ENCODE results near the gene PERM1.
"Not testable (repeated sequence)": the region's sequence is repeated elsewhere in the genome, so short reads cannot be mapped to it uniquely, and the experiment has no call there.

Gene PERM1

GRCh38 chr1:981491-981954, 370 bp downstream of the PERM1 start:
- DNase-seq = no peak
- in situ Hi-C loops (cut with MboI; ENCODE audit: low pct_unique_long_range_greater_than_20kb, low sequenced_read_pairs) = no loop called here

GRCh38 chr1:980602-981395, 1.1 kb downstream of the PERM1 start:
- DNase-seq = no peak
- in situ Hi-C loops (cut with MboI; ENCODE audit: low pct_unique_long_range_greater_than_20kb, low sequenced_read_pairs) = no loop called here

GRCh38 chr1:980137-980571, 1.7 kb downstream of the PERM1 start:
- DNase-seq = no peak
- in situ Hi-C loops (cut with MboI; ENCODE audit: low pct_unique_long_range_greater_than_20kb, low sequenced_read_pairs) = no loop called here

GRCh38 chr1:979744-980072, 2.2 kb downstream of the PERM1 start:
- DNase-seq = no peak
- in situ Hi-C loops (cut with MboI; ENCODE audit: low pct_unique_long_range_greater_than_20kb, low sequenced_read_pairs) = no loop called here

GRCh38 chr1:978835-979743, 2.8 kb downstream of the PERM1 start:
- DNase-seq = no peak
- in situ Hi-C loops (cut with MboI; ENCODE audit: low pct_unique_long_range_greater_than_20kb, low sequenced_read_pairs) = no loop called here

GRCh38 chr1:978069-978834, 3.6 kb downstream of the PERM1 start:
- in situ Hi-C loops (cut with MboI; ENCODE audit: low pct_unique_long_range_greater_than_20kb, low sequenced_read_pairs) = no loop called here
- no peak for DNase-seq

- in situ Hi-C loops (cut with MboI; ENCODE audit: low pct_unique_long_range_greater_than_20kb, low sequenced_read_pairs); DNase-seq: not testable (repeated sequence)
These were observed 5.1 kb downstream of the PERM1 start for GRCh38 chr1:976791-977190.

GRCh38 chr1:975896-976683, 5.8 kb downstream of the PERM1 start:
- DNase-seq = peak; percentile 78
- in situ Hi-C loops (cut with MboI; ENCODE audit: low pct_unique_long_range_greater_than_20kb, low sequenced_read_pairs) = no loop called here

- no peak for DNase-seq
- in situ Hi-C loops (cut with MboI; ENCODE audit: low pct_unique_long_range_greater_than_20kb, low sequenced_read_pairs) = no loop called here
These were observed 6.5 kb downstream of the PERM1 start for GRCh38 chr1:975365-975764.

- in situ Hi-C loops (cut with MboI; ENCODE audit: low pct_unique_long_range_greater_than_20kb, low sequenced_read_pairs) = no loop called here
- DNase-seq = no peak
These were observed 7.1 kb downstream of the PERM1 start for GRCh38 chr1:974687-975328.

GRCh38 chr1:974293-974640, 7.6 kb downstream of the PERM1 start:
- in situ Hi-C loops (cut with MboI; ENCODE audit: low pct_unique_long_range_greater_than_20kb, low sequenced_read_pairs) = no loop called here
- no peak for DNase-seq

- DNase-seq = no peak
- in situ Hi-C loops (cut with MboI; ENCODE audit: low pct_unique_long_range_greater_than_20kb, low sequenced_read_pairs) = no loop called here
These were observed 8.2 kb downstream of the PERM1 start for GRCh38 chr1:973459-974292.

- DNase-seq = no peak
- in situ Hi-C loops (cut with MboI; ENCODE audit: low pct_unique_long_range_greater_than_20kb, low sequenced_read_pairs) = no loop called here
These were observed 9.0 kb downstream of the PERM1 start for GRCh38 chr1:972726-973458.

GRCh38 chr1:971751-972506, 10.0 kb downstream of the PERM1 start:
- DNase-seq = no peak
- in situ Hi-C loops (cut with MboI; ENCODE audit: low pct_unique_long_range_greater_than_20kb, low sequenced_read_pairs) = no loop called here

- DNase-seq = no peak
- in situ Hi-C loops (cut with MboI; ENCODE audit: low pct_unique_long_range_greater_than_20kb, low sequenced_read_pairs) = no loop called here
These were observed 10.7 kb downstream of the PERM1 start for GRCh38 chr1:970973-971730.
